Measurements from ENCODE around the gene MBLAC1. TPM values are rescaled to one million over a fixed set of nuclear protein-coding genes. Genes with fewer than 3 reads are reported as not detected.

The MBLAC1 gene
- total and polyA plus RNA-seq, 9 of the 15 experiments (the other 6 are each of a cell fraction or from before 2014, with no cell fraction given): 0.03 to 3.1 (median 0.52) TPM

GRCh38 chr7:100148559-100149328 lies 22.0 kb downstream of the MBLAC1 start, which contains the start of gene LAMTOR4 (continued):
- TF ChIP-seq ZNF609 (CRISPR knock-in tag; IDR thresholded peaks at IDR 0.05; ENCODE audit: borderline replicate concordance) (no peak), EHMT2 (IDR thresholded peaks at IDR 0.05) (no peak), SMARCB1 (IDR thresholded peaks at IDR 0.05; ENCODE audit: insufficient read length, low read depth) (no peak), RNF219 (CRISPR knock-in tag; IDR thresholded peaks at IDR 0.05) (no peak), ZNF431 (CRISPR knock-in tag; IDR thresholded peaks at IDR 0.05) (no peak), RERE (CRISPR knock-in tag; IDR thresholded peaks at IDR 0.05; ENCODE audit: borderline replicate concordance) (no peak), NFYB (IDR thresholded peaks at IDR 0.05; ENCODE audit: extremely low read depth, insufficient read length) (peak; percentile 85), CREB1 (IDR thresholded peaks at IDR 0.05) (peak; percentile 85), CREB1 (CRISPR knock-in tag; IDR thresholded peaks at IDR 0.05) (peak; percentile 91), ZNF212 (CRISPR knock-in tag; IDR thresholded peaks at IDR 0.05) (no peak; the same call in 1 of the 2 replicates), KAT8 (IDR thresholded peaks at IDR 0.05; ENCODE audit: low read depth) (no peak), GATA2 (CRISPR knock-in tag; IDR thresholded peaks at IDR 0.05) (no peak), SREBF2 (CRISPR knock-in tag; IDR thresholded peaks at IDR 0.05) (no peak), NFRKB (IDR thresholded peaks at IDR 0.05; ENCODE audit: low read depth) (0 out of 2 replicates have a peak, but pooled peaks have one; percentile 11), U2AF1 (optimal IDR thresholded peaks at IDR 0.05; ENCODE audit: low read depth, low read length) (no peak), ZNF668 (CRISPR knock-in tag; IDR thresholded peaks at IDR 0.05) (no peak)
